ENCODE results near the gene TRABD2B. TPM values are rescaled to one million over a fixed set of nuclear protein-coding genes. Genes with fewer than 3 reads are reported as not detected.

TRABD2B gene
- total RNA-seq, 3 donors from 2014 or later (not counting 1 experiment from before 2014, with no cell fraction given) = not detected

- Mint-ChIP-seq H3K4me3 (no peak overlapping the region), H3K9me3 (peaks cover 0 to 2% of the 10 kb centered on the region in 2 donors), H3K4me1 (no peaks in the 10 kb centered on the region), H3K27ac (no peak overlapping the region), H3K27me3 (ENCODE audit: low read depth in 2 of 2) (peaks cover 8 to 28% of the 10 kb centered on the region in 2 donors), H3K36me3 (no peaks in the 10 kb centered on the region)
- Histone ChIP-seq H3K4me1 (ENCODE audit: control insufficient read depth, insufficient read depth, low read length) (no peaks in the 10 kb centered on the region), H3K36me3 (ENCODE audit: control insufficient read depth, insufficient read depth, low read length) (no peaks in the 10 kb centered on the region), H3K9me3 (ENCODE audit: control insufficient read depth, insufficient read depth, low read length) (no peaks in the 10 kb centered on the region), H3K4me3 (ENCODE audit: low read length) (no peak overlapping the region), H3K27me3 (ENCODE audit: control insufficient read depth, insufficient read depth, low read length) (no peaks in the 10 kb centered on the region), H3K27ac (ENCODE audit: low read length) (no peak overlapping the region)
- intact Hi-C loops (cut with micrococcal nuclease) = no loop called here
- TF ChIP-seq, protein P1, sequence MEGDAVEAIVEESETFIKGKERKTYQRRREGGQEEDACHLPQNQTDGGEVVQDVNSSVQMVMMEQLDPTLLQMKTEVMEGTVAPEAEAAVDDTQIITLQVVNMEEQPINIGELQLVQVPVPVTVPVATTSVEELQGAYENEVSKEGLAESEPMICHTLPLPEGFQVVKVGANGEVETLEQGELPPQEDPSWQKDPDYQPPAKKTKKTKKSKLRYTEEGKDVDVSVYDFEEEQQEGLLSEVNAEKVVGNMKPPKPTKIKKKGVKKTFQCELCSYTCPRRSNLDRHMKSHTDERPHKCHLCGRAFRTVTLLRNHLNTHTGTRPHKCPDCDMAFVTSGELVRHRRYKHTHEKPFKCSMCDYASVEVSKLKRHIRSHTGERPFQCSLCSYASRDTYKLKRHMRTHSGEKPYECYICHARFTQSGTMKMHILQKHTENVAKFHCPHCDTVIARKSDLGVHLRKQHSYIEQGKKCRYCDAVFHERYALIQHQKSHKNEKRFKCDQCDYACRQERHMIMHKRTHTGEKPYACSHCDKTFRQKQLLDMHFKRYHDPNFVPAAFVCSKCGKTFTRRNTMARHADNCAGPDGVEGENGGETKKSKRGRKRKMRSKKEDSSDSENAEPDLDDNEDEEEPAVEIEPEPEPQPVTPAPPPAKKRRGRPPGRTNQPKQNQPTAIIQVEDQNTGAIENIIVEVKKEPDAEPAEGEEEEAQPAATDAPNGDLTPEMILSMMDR (IDR thresholded peaks at IDR 0.05) = no peak
- no peak for ATAC-seq
- WGBS (ENCODE audit: insufficient coverage) = 86% methylated on average over 16 of the region's 16 CpGs
- no peak for DNase-seq
Measured at GRCh38 chr1:47838562-47839432, 158.4 kb downstream of the TRABD2B start.

DNA sequence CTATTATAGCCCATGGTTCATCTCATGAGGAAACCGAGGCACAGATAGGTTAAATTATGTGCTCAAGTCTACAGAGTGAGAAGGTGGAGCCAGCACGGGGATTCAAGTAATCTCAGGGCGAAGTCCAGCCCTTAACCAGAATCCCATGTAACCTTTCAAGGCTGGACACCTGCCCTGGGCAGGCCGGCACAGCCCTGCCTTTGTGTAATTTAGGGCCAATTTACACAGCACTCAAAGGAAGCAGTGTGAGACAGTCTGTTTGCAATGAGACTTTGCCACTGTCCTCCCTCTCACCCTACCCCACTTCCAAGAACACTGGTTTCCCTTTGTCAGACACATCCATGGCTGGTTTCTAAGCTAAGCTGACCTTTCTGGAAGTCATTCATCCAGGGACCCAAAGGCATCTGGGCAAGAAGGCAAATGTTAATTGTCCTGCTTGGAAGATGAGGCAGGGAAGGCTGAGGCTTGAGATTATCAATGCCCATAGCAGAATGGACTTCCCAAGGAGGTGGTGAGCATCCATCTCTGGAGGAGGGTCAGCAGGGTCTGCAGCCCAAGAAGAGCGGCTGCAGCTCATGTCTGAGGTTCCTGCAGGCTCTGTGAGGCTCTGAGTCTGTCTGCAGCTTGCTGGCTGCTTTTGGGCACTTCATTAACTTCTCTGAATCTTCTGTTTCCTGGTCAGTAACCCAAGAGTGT, 159.2 kb downstream of the TRABD2B start:
- H3K4me1 Mint-ChIP-seq = no peaks in the 10 kb centered on the region
- H3K4me3 Mint-ChIP-seq = no peak overlapping the region
- H3K27me3 ChIP-seq (ENCODE audit: control insufficient read depth, insufficient read depth, low read length) = no peaks in the 10 kb centered on the region
- intact Hi-C loops (cut with micrococcal nuclease) = no loop called here
- H3K36me3 Mint-ChIP-seq = no peaks in the 10 kb centered on the region
- DNase-seq (no peak), ATAC-seq (no peak)
- H3K9me3 ChIP-seq (ENCODE audit: control insufficient read depth, insufficient read depth, low read length) = no peaks in the 10 kb centered on the region
- peaks cover 5 to 36% of the 10 kb centered on the region in 2 donors for H3K27me3 Mint-ChIP-seq (ENCODE audit: low read depth in 2 of 2)
- peaks cover 0 to 2% of the 10 kb centered on the region in 2 donors for H3K9me3 Mint-ChIP-seq
- no peaks in the 10 kb centered on the region for H3K4me1 ChIP-seq (ENCODE audit: control insufficient read depth, insufficient read depth, low read length)
- no peaks in the 10 kb centered on the region for H3K36me3 ChIP-seq (ENCODE audit: control insufficient read depth, insufficient read depth, low read length)
- no peak overlapping the region for H3K27ac ChIP-seq (ENCODE audit: low read length)
- no peak overlapping the region for H3K4me3 ChIP-seq (ENCODE audit: low read length)
- H3K27ac Mint-ChIP-seq = no peak overlapping the region
- WGBS (ENCODE audit: insufficient coverage) = 85% methylated on average over 5 of the region's 5 CpGs
- TF ChIP-seq, protein P1 (IDR thresholded peaks at IDR 0.05) = no peak

DNA sequence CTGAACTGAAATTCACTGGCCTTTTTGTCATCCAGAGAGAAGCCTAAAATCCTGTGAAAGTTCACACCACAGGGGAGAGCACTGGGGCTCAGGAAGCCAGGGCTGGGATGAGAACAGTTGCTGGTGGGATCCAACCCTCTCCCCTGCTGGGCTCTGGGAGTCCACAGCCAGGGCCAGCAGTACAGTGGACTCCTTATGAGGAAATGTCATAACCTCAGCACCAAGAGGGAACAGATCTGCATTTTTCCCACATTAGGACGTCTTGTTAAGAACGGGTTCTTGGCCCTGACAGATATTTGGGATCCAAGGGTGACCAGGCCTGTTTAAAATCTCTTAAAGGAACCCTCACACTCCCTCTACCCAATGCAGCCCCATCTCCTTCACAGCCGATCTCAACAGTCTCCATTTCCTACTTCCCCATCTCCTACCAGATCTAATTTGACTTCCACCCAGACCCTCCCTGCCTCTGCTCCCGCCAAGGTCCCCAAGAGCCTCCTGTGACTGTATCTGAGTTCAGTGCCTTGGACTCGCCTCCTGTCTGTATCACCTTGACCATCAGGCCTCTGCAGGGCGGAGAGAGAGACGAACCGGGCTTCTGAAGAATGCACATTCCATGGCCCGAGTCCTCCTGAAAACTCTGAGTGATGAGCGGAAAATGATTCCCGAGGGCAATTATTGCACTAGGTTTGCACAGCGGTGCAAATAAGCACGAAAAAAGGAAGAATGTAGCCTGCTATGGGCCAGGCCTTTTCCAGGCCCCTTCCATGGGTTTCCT, 159.9 kb downstream of the TRABD2B start:
- no peaks in the 10 kb centered on the region for H3K36me3 Mint-ChIP-seq
- no peak for DNase-seq
- Histone ChIP-seq H3K27ac (ENCODE audit: low read length) (no peak overlapping the region), H3K4me3 (ENCODE audit: low read length) (no peak overlapping the region), H3K36me3 (ENCODE audit: control insufficient read depth, insufficient read depth, low read length) (no peaks in the 10 kb centered on the region), H3K27me3 (ENCODE audit: control insufficient read depth, insufficient read depth, low read length) (no peaks in the 10 kb centered on the region), H3K9me3 (ENCODE audit: control insufficient read depth, insufficient read depth, low read length) (no peaks in the 10 kb centered on the region), H3K4me1 (ENCODE audit: control insufficient read depth, insufficient read depth, low read length) (no peaks in the 10 kb centered on the region)
- intact Hi-C loops (cut with micrococcal nuclease) = no loop called here
- no peak for ATAC-seq
- no peak overlapping the region for H3K4me3 Mint-ChIP-seq
- 90% methylated on average over 13 of the region's 13 CpGs for WGBS (ENCODE audit: insufficient coverage)
- peaks cover 0 to 2% of the 10 kb centered on the region in 2 donors for H3K9me3 Mint-ChIP-seq
- no peaks in the 10 kb centered on the region for H3K4me1 Mint-ChIP-seq
- H3K27ac Mint-ChIP-seq = no peak overlapping the region
- H3K27me3 Mint-ChIP-seq (ENCODE audit: low read depth in 2 of 2) = peaks cover 0 to 35% of the 10 kb centered on the region in 2 donors
- TF ChIP-seq, protein P1 (IDR thresholded peaks at IDR 0.05) = no peak

All from natural killer cell (primary cell).